GM12874 (cell line): Measurements from ENCODE around the gene CFAP54.

Source experiments
- CTCF ChIP-seq: IDR thresholded peaks from 2 replicates; pipeline ENCODE4 v1.5.1; 2011; ENCODE audit warnings: low read depth, mild to moderate bottlenecking, control low read depth, low read length, moderate library complexity; ENCODE audit not compliant: insufficient read depth

CFAP54 gene

GRCh38 chr12:96521895-96522682, 32.7 kb downstream of the CFAP54 start:
- no peak for TF ChIP-seq CTCF

- no peak for TF ChIP-seq CTCF
Measured at GRCh38 chr12:96522690-96523089, 33.3 kb downstream of the CFAP54 start.

GRCh38 chr12:96526110-96526509, 36.7 kb downstream of the CFAP54 start:
- no peak for TF ChIP-seq CTCF

DNA sequence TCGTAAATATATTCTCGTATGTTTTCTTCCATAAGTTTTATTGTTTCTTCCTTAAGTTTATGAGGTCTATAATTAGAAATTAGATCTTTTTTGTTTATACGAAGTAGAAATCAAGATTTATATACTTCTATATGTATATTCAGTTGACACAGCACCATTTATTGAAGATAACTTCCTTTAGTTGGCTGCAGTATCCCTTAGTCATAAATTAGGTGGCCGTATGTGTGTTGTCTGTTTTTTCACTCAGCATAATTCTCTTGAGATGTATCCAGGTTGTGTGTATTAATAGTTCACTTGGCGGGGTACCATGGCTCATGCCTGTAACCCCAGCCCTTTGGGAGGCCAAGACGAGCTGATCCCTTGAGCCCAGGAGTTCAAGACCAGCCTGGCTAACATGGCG, 40.5 kb downstream of the CFAP54 start:
- no peak for TF ChIP-seq CTCF

DNA sequence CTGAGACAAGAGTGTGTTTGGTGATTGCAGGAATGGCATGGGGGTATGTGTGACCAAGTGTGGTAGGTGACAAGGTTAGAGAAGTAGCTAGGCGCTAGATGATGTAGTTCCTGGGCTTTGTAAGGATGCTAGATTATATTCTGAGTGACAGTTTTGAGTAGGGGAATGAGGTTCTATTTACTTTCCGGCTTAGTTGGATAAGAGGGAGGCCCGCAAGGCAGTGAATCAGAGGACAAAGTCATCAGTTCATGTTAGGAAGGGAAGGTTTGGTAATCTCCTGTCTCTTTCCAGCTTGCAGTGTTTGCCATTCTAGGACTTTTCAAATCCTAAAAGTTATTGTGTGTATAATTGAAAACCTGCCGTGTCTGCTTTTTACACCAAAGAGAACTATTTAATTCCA, 45.0 kb downstream of the CFAP54 start:
- TF ChIP-seq CTCF = no peak

GRCh38 chr12:96548384-96548783, 59.0 kb downstream of the CFAP54 start:
- no peak for TF ChIP-seq CTCF

GRCh38 chr12:96549341-96549740, 60.0 kb downstream of the CFAP54 start:
- TF ChIP-seq CTCF = no peak

GRCh38 chr12:96570579-96570978, 81.2 kb downstream of the CFAP54 start:
- no peak for TF ChIP-seq CTCF
